Keratinocyte (primary cell): Measurements from ENCODE around the gene KRTAP24-1.

Experiments
- EZH2 ChIP-seq: IDR thresholded peaks from one replicate; pipeline ENCODE4 v1.6.1; 2012; ENCODE audit warnings: inconsistent platforms, mild to moderate bottlenecking, low read length, moderate library complexity
- TF ChIP-seq, protein P1 (sequence below), 3 experiments: IDR thresholded peaks in 1 of 3; conservative IDR thresholded peaks in 1 of 3; optimal IDR thresholded peaks in 1 of 3; 2 replicates in 2 of 3; 3 replicates in 1 of 3; pipeline versions ENCODE3 to v1.5.1; 2011; ENCODE audit warnings: low read length in 3 of 3, mild to moderate bottlenecking in 3 of 3, moderate library complexity in 2 of 3, control low read depth in 1 of 3, inconsistent platforms in 1 of 3; ENCODE audit not compliant: insufficient read depth in 2 of 3; ENCODE audit errors: extremely low read depth in 1 of 3

- TF ChIP-seq EZH2 = no peak
- TF ChIP-seq, protein P1, sequence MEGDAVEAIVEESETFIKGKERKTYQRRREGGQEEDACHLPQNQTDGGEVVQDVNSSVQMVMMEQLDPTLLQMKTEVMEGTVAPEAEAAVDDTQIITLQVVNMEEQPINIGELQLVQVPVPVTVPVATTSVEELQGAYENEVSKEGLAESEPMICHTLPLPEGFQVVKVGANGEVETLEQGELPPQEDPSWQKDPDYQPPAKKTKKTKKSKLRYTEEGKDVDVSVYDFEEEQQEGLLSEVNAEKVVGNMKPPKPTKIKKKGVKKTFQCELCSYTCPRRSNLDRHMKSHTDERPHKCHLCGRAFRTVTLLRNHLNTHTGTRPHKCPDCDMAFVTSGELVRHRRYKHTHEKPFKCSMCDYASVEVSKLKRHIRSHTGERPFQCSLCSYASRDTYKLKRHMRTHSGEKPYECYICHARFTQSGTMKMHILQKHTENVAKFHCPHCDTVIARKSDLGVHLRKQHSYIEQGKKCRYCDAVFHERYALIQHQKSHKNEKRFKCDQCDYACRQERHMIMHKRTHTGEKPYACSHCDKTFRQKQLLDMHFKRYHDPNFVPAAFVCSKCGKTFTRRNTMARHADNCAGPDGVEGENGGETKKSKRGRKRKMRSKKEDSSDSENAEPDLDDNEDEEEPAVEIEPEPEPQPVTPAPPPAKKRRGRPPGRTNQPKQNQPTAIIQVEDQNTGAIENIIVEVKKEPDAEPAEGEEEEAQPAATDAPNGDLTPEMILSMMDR (optimal IDR thresholded peaks at IDR 0.05 in 1 of 3, IDR thresholded peaks at IDR 0.05 in 1 of 3, conservative IDR thresholded peaks at IDR 0.05 in 1 of 3; ENCODE audit: extremely low read depth in 1 of 3, insufficient read depth in 2 of 3, low read length in 3 of 3) = no peak
Observed at GRCh38 chr21:30245061-30245460, 37.7 kb downstream of the KRTAP24-1 start.
